GM21619 (cell line): Measurements from ENCODE around the gene CABS1.

Experiments
- ATAC-seq: cut with Tn5 transposase; IDR thresholded peaks from one replicate; pipeline ENCODE4 v1.9.1; 2021; ENCODE audit not compliant: unreplicated experiment

Gene CABS1

GRCh38 chr4:70380578-70380977 lies 45.8 kb downstream of the CABS1 start:
- no peak for ATAC-seq

- ATAC-seq, result no peak
Observed at GRCh38 chr4:70382691-70383181, 48.0 kb downstream of the CABS1 start, which contains the start of gene SMR3B. Gene SMR3B, plus strand, starts transcription at chr4:70383131. Its CDS starts 1,380 bp downstream, at chr4:70384511.
